Osteoblast (primary cell): ENCODE results near the gene SPNS3. TPM values are rescaled to one million over a fixed set of nuclear protein-coding genes. Genes with fewer than 3 reads are reported as not detected.

Experiments used
- DNase-seq: peaks from one replicate; pipeline ENCODE4 v3.0.0; 2011; ENCODE audit warnings: low spot score, mixed read lengths; ENCODE audit not compliant: insufficient read length; ENCODE audit errors: missing footprints
- H2AFZ ChIP-seq: 2 replicates; pipeline ENCODE4 v1.6.0; 2011; ENCODE audit warnings: mild to moderate bottlenecking, low read length
- H3K27ac ChIP-seq: 2 replicates; pipeline ENCODE4 v1.5.1; 2011; ENCODE audit warnings: mild to moderate bottlenecking, low read depth, low read length, moderate library complexity
- H3K27me3 ChIP-seq: 2 replicates; pipeline ENCODE4 v1.6.0; 2012; ENCODE audit warnings: mild to moderate bottlenecking, control low read depth, inconsistent platforms, low read length, moderate library complexity; ENCODE audit not compliant: insufficient read depth
- H3K36me3 ChIP-seq: 2 replicates; pipeline ENCODE4 v1.5.1; 2011; ENCODE audit warnings: mild to moderate bottlenecking, low read length, control low read depth, moderate library complexity; ENCODE audit not compliant: insufficient read depth
- H3K4me1 ChIP-seq: 2 replicates; pipeline ENCODE4 v1.5.1; 2011; ENCODE audit warnings: mild to moderate bottlenecking, low read length, control low read depth, moderate library complexity; ENCODE audit not compliant: insufficient read depth
- H3K4me2 ChIP-seq: 2 replicates; pipeline ENCODE4 v1.6.0; 2011; ENCODE audit warnings: mild to moderate bottlenecking, low read length; ENCODE audit not compliant: insufficient read depth
- H3K4me3 ChIP-seq: fragments of 200-600 bp; sonication (generic); 3 replicates; pipeline ENCODE4 v1.5.1; 2012; ENCODE audit warnings: mild to moderate bottlenecking, low read length, inconsistent platforms; ENCODE audit not compliant: insufficient read depth
- H3K79me2 ChIP-seq: 2 replicates; pipeline ENCODE4 v1.6.0; 2012; ENCODE audit warnings: mild to moderate bottlenecking, low read length, control low read depth, inconsistent platforms; ENCODE audit not compliant: insufficient read depth
- H3K9me3 ChIP-seq: 2 replicates; pipeline ENCODE4 v1.5.1; 2011; ENCODE audit warnings: low read depth, low read length, control low read depth
- H4K20me1 ChIP-seq: 2 replicates; pipeline ENCODE4 v1.6.0; 2012; ENCODE audit warnings: mild to moderate bottlenecking, low read length, control low read depth; ENCODE audit not compliant: insufficient read depth
- total RNA-seq: library from RNA; depleted of rRNA; stranded (reverse); fragments of >200 nt; gene quantifications from 2 replicates; pipeline ENCODE4 v1.2.3, GENCODE V29; 2012
- TF ChIP-seq, protein P1 (sequence below): IDR thresholded peaks from 2 replicates; pipeline ENCODE4 v1.5.1; 2011; ENCODE audit warnings: mild to moderate bottlenecking, low read depth, low read length, moderate library complexity; ENCODE audit errors: extremely low read depth

The SPNS3 gene
- total RNA-seq, 1 donor: not detected

GRCh38 chr17:4507361-4508111 is 73.8 kb downstream of the SPNS3 start:
- H3K27me3 ChIP-seq: no peaks in the 10 kb centered on the region
- no peak overlapping the region for H3K27ac ChIP-seq
- no peak overlapping the region for H3K4me2 ChIP-seq
- H3K36me3 ChIP-seq: no peaks in the 10 kb centered on the region
- no peak overlapping the region for H2AFZ ChIP-seq
- H3K79me2 ChIP-seq: no peaks in the 10 kb centered on the region
- no peak overlapping the region for H3K4me3 ChIP-seq
- no peak for DNase-seq
- no peaks in the 10 kb centered on the region for H3K9me3 ChIP-seq
- peaks cover 5% of the 10 kb centered on the region for H3K4me1 ChIP-seq
- H4K20me1 ChIP-seq: no peaks in the 10 kb centered on the region
- TF ChIP-seq, protein P1, sequence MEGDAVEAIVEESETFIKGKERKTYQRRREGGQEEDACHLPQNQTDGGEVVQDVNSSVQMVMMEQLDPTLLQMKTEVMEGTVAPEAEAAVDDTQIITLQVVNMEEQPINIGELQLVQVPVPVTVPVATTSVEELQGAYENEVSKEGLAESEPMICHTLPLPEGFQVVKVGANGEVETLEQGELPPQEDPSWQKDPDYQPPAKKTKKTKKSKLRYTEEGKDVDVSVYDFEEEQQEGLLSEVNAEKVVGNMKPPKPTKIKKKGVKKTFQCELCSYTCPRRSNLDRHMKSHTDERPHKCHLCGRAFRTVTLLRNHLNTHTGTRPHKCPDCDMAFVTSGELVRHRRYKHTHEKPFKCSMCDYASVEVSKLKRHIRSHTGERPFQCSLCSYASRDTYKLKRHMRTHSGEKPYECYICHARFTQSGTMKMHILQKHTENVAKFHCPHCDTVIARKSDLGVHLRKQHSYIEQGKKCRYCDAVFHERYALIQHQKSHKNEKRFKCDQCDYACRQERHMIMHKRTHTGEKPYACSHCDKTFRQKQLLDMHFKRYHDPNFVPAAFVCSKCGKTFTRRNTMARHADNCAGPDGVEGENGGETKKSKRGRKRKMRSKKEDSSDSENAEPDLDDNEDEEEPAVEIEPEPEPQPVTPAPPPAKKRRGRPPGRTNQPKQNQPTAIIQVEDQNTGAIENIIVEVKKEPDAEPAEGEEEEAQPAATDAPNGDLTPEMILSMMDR: no peak

DNA sequence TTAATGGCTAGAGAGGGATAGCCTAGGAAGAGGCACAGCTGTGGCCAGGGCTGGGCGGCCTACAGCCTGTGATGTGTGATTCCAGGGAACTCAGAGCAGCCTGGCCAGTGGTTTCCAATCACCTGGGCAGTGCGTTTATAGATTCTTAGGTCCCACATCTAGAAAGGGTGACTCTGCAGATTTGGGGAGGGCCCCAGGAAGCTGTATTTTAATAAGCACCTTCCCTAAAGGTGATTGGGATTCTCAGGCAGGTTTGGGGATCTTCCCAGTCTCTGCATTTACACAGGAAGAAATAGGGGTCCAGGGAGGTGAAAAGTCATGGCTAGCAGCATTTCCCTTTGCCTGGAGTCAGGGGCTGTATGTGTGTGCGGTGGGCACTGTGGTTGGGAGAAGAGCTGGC is 74.5 kb downstream of the SPNS3 start:
- H3K4me1 ChIP-seq: peaks cover 5% of the 10 kb centered on the region
- no peaks in the 10 kb centered on the region for H3K9me3 ChIP-seq
- H4K20me1 ChIP-seq: no peaks in the 10 kb centered on the region
- TF ChIP-seq, protein P1: no peak
- H3K4me3 ChIP-seq: no peak overlapping the region
- no peak overlapping the region for H2AFZ ChIP-seq
- H3K4me2 ChIP-seq: no peak overlapping the region
- DNase-seq: no peak
- no peaks in the 10 kb centered on the region for H3K79me2 ChIP-seq
- no peak overlapping the region for H3K27ac ChIP-seq
- no peaks in the 10 kb centered on the region for H3K27me3 ChIP-seq
- no peaks in the 10 kb centered on the region for H3K36me3 ChIP-seq

- no peak overlapping the region for H3K4me2 ChIP-seq
- TF ChIP-seq, protein P1: no peak
- H3K79me2 ChIP-seq: no peaks in the 10 kb centered on the region
- peak; percentile 91 for DNase-seq
- no peaks in the 10 kb centered on the region for H3K27me3 ChIP-seq
- no peaks in the 10 kb centered on the region for H3K36me3 ChIP-seq
- H3K27ac ChIP-seq: no peak overlapping the region
- H3K4me1 ChIP-seq: peaks cover 5% of the 10 kb centered on the region
- no peak overlapping the region for H2AFZ ChIP-seq
- no peaks in the 10 kb centered on the region for H4K20me1 ChIP-seq
- no peaks in the 10 kb centered on the region for H3K9me3 ChIP-seq
- no peak overlapping the region for H3K4me3 ChIP-seq
These were observed 75.7 kb downstream of the SPNS3 start for GRCh38 chr17:4509401-4509800.

- Histone ChIP-seq H4K20me1 (no peaks in the 10 kb centered on the region), H3K4me3 (no peak overlapping the region), H3K36me3 (no peaks in the 10 kb centered on the region), H3K4me2 (no peak overlapping the region), H3K27ac (peak overlapping the region; percentile 16), H2AFZ (peak overlapping the region; percentile 37), H3K79me2 (no peaks in the 10 kb centered on the region), H3K27me3 (no peaks in the 10 kb centered on the region), H3K4me1 (peaks cover 5% of the 10 kb centered on the region), H3K9me3 (no peaks in the 10 kb centered on the region)
- TF ChIP-seq, protein P1: no peak
- DNase-seq: peak; percentile 93
These were observed 76.3 kb downstream of the SPNS3 start for GRCh38 chr17:4509923-4510617.
